Body of pancreas (tissue), 4 donors: ENCODE measurements around the gene POLR3A. TPM values are rescaled to one million over a fixed set of nuclear protein-coding genes. Genes with fewer than 3 reads are reported as not detected.
"Not testable (repeated sequence)": the region's sequence is repeated elsewhere in the genome, so short reads cannot be mapped to it uniquely, and the experiment has no call there.

ENCODE experiments used
- ATAC-seq: fragments of 150-250 bp; one replicate; pipeline ENCODE4 v1.9.1; 2016
- DNase-seq, 4 donors: peaks; one replicate each; pipeline ENCODE4 v3.0.0-alpha.2; 2019
- H3K27ac ChIP-seq, 4 donors: fragments of 200-600 bp; sonication (generic); 1 replicate in 3 of 4; 2 replicates in 1 of 4; pipeline versions ENCODE4 v1.5.1 to v1.6.1; 2016 to 2019; ENCODE audit warnings: mild to moderate bottlenecking in 1 of 4, mixed read lengths in 1 of 4, moderate library complexity in 1 of 4
- H3K27me3 ChIP-seq, 2 donors: fragments of 200-600 bp; sonication (generic); one replicate each; pipeline ENCODE4 v1.6.0; 2016; ENCODE audit warnings: mild to moderate bottlenecking in 1 of 2
- H3K36me3 ChIP-seq, 2 donors: fragments of 200-600 bp; sonication (generic); replicated peaks in 1 of 2; 2 replicates each; pipeline ENCODE4 v1.5.1; 2016; ENCODE audit warnings: low read depth in 2 of 2; ENCODE audit not compliant: insufficient read depth in 1 of 2
- H3K4me1 ChIP-seq: fragments of 200-600 bp; sonication (generic); one replicate; pipeline ENCODE4 v1.6.0; 2016
- H3K4me3 ChIP-seq, 2 donors: fragments of 200-600 bp; sonication (generic); 1 replicate in 1 of 2; 2 replicates in 1 of 2; pipeline ENCODE4 v1.5.1; 2016 to 2019
- H3K9me3 ChIP-seq, 3 donors: fragments of 200-600 bp; sonication (generic); 1 replicate in 2 of 3; 2 replicates in 1 of 3; pipeline ENCODE4 v1.5.1; 2016
- POLR2A ChIP-seq, 3 donors: fragments of 450-650 bp; IDR thresholded peaks; one replicate each; pipeline ENCODE4 v1.6.1; 2016; ENCODE audit warnings: antibody characterized with exemption in 3 of 3, mild to moderate bottlenecking in 2 of 3
- WGBS, 2 donors: methylation state at CpG; one replicate each; pipeline ENCODE4 v1.1.5; 2017; 5-methylcytosine and 5-hydroxymethylcytosine counted together
- intact Hi-C: fragments of 100-400 bp; cut with DNase I; formaldehyde crosslinking; loops from one replicate; pipeline ENCODE4 v1.15.1; 2023
- total RNA-seq, 2 donors: library from RNA; depleted of rRNA; stranded (reverse); fragments of >200 nt; gene quantifications; one replicate each; pipeline ENCODE4 v1.1.0, GENCODE V29; 2016
- TF ChIP-seq, protein P1 (sequence below), 7 experiments: fragments of 450-650 bp in 4 of 7; fragments of 200-600 bp in 3 of 7; sonication (generic) in 3 of 7; IDR thresholded peaks; one replicate each; pipeline ENCODE4 v1.5.1; 2016 to 2019; ENCODE audit warnings: antibody characterized with exemption in 7 of 7

POLR3A gene
- total RNA-seq, 2 donors from 2014 or later, result 7.9 to 10.4 TPM

DNA sequence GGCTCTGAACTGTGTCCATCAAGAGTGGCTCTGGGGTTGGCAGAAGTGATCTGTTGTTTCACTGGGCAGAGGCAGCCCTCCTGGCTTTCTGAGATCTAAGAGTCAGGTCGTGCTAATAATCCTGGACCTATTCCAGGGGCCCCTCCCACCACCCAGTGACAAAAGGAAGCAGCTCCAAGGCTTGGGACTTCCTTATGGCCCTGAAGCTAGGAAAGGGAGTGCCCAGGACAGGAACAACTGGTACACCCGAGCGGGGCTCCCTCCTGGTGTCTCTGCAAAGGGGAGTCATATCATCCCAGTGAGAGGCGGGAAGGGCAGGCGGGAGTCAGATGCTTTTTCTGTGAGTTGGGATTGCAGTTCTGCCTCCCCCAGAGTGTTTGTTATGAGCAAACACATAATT is 36.7 kb upstream of the POLR3A start:
- intact Hi-C loops, result no loop called here
- 65 to 86% methylated on average over 4 to 5 of the region's 5 CpGs for WGBS, 2 donors
- Histone ChIP-seq H3K4me1 (peaks cover 3% of the 10 kb centered on the region), H3K4me3 (no peak overlapping the region), H3K27me3 (no peaks in the 10 kb centered on the region), H3K9me3 (no peaks in the 10 kb centered on the region), H3K36me3 (no peaks in the 10 kb centered on the region), H3K27ac (no peak overlapping the region)
- DNase-seq, result peak in 1 of 4 donors; percentile 16
- TF ChIP-seq POLR2A (IDR thresholded peaks at IDR 0.05), result no peak
- TF ChIP-seq, protein P1, sequence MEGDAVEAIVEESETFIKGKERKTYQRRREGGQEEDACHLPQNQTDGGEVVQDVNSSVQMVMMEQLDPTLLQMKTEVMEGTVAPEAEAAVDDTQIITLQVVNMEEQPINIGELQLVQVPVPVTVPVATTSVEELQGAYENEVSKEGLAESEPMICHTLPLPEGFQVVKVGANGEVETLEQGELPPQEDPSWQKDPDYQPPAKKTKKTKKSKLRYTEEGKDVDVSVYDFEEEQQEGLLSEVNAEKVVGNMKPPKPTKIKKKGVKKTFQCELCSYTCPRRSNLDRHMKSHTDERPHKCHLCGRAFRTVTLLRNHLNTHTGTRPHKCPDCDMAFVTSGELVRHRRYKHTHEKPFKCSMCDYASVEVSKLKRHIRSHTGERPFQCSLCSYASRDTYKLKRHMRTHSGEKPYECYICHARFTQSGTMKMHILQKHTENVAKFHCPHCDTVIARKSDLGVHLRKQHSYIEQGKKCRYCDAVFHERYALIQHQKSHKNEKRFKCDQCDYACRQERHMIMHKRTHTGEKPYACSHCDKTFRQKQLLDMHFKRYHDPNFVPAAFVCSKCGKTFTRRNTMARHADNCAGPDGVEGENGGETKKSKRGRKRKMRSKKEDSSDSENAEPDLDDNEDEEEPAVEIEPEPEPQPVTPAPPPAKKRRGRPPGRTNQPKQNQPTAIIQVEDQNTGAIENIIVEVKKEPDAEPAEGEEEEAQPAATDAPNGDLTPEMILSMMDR (IDR thresholded peaks at IDR 0.05), result no peak
- ATAC-seq, result no peak

GRCh38 chr10:78065611-78066010 is 36.3 kb upstream of the POLR3A start:
- Histone ChIP-seq H3K9me3 (no peaks in the 10 kb centered on the region), H3K4me3 (no peak overlapping the region), H3K36me3 (no peaks in the 10 kb centered on the region), H3K27ac (no peak overlapping the region), H3K27me3 (no peaks in the 10 kb centered on the region), H3K4me1 (peaks cover 3% of the 10 kb centered on the region)
- intact Hi-C loops, result no loop called here
- 67 to 90% methylated on average over 1 to 2 of the region's 2 CpGs for WGBS, 2 donors
- DNase-seq, result no peak
- ATAC-seq, result no peak
- no peak for TF ChIP-seq POLR2A (IDR thresholded peaks at IDR 0.05)
- TF ChIP-seq, protein P1 (IDR thresholded peaks at IDR 0.05), result no peak

- 86% methylated on average over 1 of the region's 2 CpGs; no CpG with 5 or more reads in 1 of the 2 donors for WGBS, 2 donors
- DNase-seq, ATAC-seq, H3K27me3 ChIP-seq, H3K4me1 ChIP-seq, H3K27ac ChIP-seq, intact Hi-C loops, H3K36me3 ChIP-seq, H3K4me3 ChIP-seq, H3K9me3 ChIP-seq: not testable (repeated sequence)
Measured at GRCh38 chr10:78064919-78065318, 35.6 kb upstream of the POLR3A start.

DNA sequence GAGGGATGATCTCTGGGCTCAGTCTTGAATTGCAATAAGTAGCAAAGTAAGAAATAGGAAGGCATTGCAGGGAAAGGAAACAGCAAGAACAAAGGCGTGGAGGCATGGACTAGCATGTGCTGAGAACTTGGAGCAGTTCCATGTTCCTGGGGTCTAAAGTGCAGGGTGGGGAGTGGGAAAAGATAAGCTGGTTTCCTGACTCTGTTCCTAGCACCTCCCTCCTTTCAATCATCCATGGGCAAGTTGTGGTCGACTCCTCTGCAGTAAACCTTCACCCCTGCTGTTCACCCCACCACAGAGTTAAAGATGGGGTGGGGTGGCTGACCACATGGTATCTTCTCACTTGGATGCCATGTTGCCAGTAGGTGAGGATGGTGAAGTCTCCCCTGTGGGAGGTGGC is 33.9 kb upstream of the POLR3A start:
- no peak for DNase-seq
- no peaks in the 10 kb centered on the region for H3K9me3 ChIP-seq
- no peak for ATAC-seq
- H3K36me3 ChIP-seq, result no peaks in the 10 kb centered on the region
- no peak for TF ChIP-seq POLR2A (IDR thresholded peaks at IDR 0.05)
- TF ChIP-seq, protein P1 (IDR thresholded peaks at IDR 0.05), result no peak
- no peaks in the 10 kb centered on the region for H3K27me3 ChIP-seq
- no peak overlapping the region for H3K27ac ChIP-seq
- H3K4me1 ChIP-seq, result peaks cover 3% of the 10 kb centered on the region
- intact Hi-C loops, result no loop called here
- H3K4me3 ChIP-seq, result no peak overlapping the region
- 81 to 84% methylated on average over 2 of the region's 2 CpGs for WGBS, 2 donors

DNA sequence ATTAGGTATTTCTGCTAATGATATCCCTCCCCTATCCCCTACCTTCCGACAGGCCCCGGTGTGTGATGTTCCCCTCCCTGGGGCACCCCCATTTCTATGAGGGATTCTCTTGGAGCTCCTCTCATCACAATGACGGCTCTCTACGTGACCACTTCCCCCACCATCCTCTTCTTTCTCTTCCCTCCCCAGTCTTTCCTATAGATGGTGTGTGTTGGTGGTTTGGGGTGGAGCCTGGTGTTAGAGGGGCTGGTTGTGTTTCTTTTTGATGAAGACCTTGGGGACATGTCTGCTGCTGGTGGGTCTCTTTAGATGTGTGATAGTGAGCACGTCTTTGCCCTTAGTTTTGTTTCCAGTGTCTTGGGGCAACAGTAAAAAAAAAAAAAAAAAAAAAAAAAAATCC is 33.0 kb upstream of the POLR3A start:
- H3K36me3 ChIP-seq, result no peaks in the 10 kb centered on the region
- TF ChIP-seq, protein P1 (IDR thresholded peaks at IDR 0.05), result no peak
- no peak for TF ChIP-seq POLR2A (IDR thresholded peaks at IDR 0.05)
- intact Hi-C loops, result no loop called here
- peaks cover 3% of the 10 kb centered on the region for H3K4me1 ChIP-seq
- no peaks in the 10 kb centered on the region for H3K27me3 ChIP-seq
- WGBS, 2 donors, result 56 to 87% methylated on average over 5 of the region's 5 CpGs
- H3K4me3 ChIP-seq, result no peak overlapping the region
- H3K27ac ChIP-seq, result no peak overlapping the region
- H3K9me3 ChIP-seq, result no peaks in the 10 kb centered on the region
- DNase-seq, result no peak
- no peak for ATAC-seq
